SIG-M5 treated with dmso at 0.1 percent for 504 hours (cell line): ENCODE data around the gene MIGA2.
"Not testable (repeated sequence)": the region's sequence is repeated elsewhere in the genome, so short reads cannot be mapped to it uniquely, and the experiment has no call there.

Source experiments
- DNase-seq: peaks from one replicate; lab custom pipeline; 2025; ENCODE audit not compliant: unreplicated experiment; lab: John Stamatoyannopoulos, UW

MIGA2 gene

DNA sequence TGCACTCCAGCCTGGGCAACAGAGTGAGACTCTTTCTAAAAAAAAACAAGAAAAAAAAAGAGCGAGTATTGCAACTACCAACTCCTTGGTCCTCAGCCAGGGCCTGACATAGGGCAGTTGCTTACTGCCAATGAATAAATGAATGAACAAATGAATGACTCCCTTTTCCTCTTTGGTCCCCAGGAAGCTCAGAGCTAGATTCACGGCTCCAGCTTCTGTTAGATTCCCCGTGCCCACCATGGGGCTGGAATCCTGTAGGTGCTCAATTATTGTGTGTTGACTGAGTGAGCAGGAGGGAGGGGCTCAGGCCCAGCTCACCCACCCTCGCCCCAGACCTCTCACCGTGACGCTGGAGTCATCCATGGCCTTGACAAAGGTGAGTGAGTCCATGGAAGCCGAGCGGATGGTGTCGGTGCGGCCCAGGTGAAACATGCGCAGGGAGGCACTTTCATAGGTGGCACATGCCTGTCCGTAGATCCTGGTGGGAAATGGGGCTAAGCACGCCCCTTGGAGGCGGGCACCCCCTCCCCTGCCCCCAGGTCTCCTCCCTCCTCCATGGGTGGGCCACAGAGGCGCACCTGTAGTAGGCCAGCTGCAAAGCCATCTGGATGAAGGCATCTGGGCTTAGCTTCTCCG, 61.4 kb downstream of the MIGA2 start:
- no peak for DNase-seq

DNA sequence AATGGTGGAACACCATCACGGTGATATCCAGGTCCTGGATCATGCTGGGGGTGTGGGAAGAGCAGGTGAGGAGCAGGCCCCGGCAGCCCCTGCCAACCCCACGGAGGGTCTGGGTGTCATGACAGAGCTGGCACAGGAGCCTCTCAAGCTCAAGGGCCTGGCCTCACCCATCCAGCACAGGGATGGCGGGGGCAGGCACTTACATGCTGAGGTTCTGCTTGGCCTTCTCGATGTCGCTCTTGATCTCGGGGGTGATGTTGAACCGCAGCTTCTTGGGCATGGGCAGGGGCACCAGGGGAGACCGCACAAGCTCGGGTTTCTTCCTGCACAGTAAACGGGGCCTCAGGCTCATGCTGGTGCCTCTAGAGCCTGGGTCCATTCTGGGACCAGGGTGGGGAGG, 61.9 kb downstream of the MIGA2 start:
- DNase-seq, result no peak

DNA sequence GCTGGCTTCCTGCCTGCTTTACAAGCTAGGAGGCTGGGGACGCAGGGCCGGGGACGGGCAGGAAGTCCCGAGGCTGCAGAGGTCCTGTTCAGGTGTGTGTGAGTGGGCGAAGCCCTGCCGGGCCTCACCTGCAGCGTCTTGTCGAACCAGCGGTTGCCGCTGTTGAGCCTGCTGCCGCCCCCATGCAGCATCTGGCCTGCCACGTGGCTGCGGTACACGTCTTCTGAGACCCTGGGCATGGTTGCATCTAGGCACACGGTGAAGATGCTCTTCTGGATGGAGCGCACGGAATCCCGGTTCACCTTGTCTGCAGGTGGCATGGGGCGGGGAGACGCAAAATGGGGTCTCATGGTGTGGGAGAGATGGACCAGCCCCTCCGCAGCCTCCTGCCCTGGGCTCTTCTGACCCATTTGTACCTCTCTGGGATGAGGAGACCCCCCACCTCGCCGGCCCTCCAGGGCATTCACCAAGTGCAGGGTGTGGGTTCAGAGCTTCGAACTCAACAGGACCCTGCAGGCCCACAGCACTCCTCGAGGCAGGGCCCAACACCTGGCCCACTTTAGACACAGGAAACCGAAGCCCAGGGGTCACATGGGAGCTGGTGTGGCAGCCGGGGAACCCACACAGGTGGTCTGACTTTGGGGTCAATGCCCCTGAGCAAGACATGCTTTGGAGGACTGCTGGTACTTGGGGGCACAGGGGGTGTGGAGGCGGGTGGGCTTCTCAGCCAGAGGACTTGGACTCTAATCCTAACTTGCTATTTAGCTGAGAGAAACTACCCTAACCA, 64.2 kb downstream of the MIGA2 start:
- no peak for DNase-seq

DNA sequence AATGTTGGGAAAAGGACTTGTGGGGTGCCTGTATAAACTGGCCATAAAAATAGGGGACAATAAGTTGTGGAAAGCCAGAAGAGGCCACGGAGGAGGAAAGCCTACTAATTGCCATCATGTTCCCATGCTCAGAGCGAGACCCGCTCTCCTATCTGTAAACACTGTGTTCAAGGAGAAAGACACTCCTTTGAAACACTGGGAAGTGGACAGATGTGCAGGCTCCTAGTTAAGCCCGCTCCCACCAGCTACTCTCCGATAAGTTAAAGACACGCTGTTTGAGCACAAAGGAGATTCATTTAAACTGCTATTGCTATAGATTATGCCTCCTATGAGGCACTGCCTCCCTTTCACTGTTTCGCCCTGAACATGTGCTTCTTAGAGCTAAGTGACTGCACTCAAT, 64.9 kb downstream of the MIGA2 start:
- DNase-seq, result no peak

DNA sequence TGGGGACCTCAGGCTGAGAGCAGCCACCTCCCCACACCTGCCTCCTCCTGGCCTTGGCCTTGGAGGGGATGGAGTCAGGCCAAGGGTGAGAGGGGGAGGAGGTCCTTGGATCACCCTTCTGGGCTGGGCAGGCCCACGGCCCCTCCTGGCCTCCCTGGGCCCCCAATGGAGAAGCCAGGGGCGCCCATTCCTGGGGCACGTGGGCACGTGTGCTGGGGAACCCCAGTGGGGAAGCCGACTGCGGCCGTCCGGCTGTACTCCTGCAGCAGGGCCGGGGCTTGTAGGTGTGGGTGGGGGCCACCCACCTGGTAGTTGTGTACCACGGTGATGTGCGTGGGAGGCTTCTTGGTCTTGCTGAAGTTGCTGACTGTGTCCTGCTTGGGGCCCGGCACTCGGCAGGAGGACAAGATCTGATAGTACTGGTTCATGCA, 65.7 kb downstream of the MIGA2 start:
- no peak for DNase-seq

DNA sequence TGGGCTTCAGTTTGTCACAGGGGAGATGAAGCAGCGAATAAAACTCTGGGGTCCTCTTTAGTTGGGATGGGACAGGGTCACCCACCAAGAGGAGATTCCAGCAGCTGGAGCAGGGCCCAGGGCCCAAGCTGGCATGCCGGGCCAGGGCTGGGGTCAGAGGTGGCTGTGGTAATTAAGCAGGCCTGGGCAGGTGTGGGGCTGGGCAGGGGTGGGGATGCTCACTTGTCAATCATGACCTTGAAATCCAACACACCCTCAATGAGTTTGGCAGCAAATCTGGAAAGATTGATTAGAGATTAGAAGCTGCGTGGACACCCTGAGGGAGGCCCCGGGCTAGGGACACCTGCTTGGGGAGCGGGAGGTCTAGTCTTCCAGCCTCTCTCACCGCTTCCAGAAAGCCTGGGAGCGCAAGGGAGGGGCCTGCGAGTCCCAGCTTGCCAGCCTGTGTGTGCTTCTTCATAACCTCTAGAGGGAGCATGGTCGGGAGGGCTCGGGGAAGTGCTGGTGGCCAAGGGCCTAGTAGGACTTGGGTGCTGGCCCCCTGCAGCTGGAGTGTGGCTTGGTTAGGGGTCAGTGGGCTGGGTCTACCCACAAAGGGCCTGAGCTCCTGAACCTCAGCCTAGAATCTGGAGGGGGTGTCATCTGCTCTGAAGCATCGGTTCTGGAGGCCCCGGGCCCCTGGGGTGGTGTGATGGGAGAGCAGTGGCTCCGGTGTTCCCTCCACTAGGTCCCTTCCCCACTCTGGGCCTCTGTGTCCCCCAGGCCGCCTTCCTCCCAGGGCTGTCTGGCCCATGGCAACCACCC, 66.6 kb downstream of the MIGA2 start:
- peak; percentile 65 for DNase-seq

DNA sequence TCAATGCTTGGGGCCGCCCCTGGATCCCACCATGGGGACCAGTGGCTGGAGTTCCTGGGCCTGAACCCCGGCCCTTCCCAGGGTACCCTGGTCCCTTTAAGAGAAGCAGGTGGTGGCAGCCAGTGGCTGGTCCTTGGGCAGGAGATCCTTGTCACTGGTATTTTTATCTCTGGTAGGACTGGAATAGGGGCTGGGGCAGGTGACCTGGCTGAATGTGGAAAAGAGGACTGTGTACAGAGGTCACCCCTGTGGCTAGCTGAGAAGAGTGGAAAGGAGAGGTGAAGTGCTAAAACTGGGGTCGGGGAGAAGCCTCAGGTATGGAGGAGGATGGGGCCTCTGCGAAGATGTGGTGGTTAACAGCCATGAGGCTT, 67.2 kb downstream of the MIGA2 start:
- no peak for DNase-seq

DNA sequence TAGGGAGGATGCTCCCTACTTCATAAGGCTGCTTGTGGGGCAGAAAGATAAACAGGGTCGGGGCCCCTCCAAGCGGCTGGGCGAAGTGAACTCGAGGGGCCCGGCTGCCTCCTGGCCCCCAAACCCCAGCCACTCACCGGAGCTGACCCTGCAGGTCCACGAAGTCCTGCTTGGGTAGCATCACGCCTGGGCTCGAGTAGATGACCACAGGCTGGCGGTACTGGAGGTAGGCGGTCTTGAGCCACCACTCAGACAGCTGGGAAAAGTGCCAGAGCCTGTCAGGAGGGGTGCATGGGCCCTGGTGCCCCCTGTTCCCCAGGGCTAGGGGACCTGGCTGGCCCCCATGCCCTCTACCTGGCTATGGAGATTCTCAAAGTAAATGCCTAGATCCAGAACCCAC, 67.6 kb downstream of the MIGA2 start:
- DNase-seq, result no peak

DNA sequence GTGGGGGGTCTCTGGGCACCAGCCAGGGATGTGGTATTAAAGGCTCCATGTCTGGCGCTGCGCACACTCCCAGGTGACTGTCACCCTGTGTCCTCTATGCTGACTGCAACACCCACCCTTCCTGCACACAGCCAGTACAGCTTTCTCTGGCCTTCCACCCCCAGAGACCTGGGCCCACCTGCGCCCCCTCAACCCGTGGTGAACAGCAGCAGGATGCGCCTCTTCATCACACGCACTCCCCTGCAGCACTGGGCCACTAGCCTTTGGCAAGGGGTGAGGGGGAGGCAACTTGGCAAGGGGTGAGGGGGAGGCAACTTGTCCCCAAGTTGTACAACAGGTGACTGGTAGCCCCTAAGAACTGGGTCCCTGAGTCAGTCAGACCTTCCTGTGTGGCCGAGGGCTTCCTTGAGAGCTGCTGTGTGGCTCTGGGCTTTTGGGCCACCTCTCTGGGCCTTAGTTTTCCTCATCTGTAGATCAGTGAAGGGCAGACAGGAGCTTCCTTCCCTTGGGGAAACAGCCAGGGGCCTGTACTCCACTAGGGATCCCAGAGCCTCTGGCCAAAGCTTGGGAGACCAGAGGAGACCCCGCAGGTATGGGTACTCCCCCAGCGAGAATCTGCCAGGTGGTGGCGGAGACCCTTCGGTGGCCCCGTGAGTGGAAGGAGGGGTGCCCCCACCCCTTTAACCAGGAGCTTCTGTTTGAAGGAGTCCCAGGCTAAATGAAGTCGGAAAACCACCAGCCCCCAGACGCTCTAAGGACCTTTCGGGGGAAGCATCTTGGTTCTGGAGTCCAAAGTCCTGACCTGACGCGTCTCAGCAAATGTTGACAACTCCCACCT, 69.7 kb downstream of the MIGA2 start:
- DNase-seq, result no peak

DNA sequence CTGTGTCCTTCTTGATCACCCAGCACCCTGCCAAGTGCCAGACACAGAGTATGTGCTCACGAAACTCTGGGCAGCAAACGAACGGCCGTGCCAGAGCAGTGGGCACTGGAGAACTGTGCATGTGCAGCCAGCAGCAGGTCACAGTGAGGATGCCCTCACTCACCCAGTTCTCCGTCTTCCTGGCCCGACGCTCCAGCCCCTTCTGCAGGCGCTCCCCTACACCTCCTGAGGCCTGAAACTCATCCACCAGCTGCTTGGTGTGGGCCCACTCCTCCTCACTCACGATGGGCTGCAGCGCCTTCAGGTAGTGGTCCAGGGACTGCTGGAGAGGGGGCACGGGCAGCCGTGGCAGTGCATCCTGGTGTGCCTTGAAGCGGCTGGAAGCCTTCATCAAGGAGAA, 71.2 kb downstream of the MIGA2 start:
- DNase-seq, result no peak

DNA sequence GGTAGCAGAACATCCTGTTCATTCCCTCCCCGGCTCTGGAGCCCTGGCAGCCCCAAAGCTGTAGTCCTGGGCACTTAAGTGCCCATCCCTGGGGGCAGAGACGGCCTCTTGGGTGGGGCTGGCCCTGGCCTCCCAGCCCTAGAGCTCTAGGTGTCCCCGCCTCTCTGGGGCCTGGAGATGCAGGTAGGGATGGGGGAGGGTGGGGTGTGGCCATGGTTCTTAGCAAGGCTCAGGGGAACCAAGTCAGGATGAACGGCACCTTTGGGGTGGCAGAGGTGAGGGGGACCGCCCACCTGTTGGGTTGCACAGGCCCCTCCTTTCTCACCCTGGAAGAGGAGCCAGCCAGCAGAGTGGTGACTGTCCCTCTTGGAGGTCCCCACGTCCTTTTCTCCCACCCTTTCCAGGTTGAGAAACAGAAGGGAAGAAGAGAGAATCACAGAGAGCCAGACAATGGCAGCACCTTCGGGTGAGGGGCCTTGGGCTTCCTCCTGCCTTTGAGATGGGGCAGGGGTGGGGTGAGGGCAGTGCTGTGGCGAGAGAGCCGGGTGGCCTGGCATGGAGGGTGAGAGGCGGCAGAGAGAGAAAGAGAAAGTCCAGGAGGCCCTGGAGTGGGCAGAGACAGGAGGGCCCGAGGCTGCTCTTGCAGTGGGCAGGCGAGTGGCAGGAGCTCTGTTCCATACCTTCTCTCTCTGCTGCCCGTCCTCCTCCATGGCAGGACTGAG, 71.8 kb downstream of the MIGA2 start:
- DNase-seq, result no peak

DNA sequence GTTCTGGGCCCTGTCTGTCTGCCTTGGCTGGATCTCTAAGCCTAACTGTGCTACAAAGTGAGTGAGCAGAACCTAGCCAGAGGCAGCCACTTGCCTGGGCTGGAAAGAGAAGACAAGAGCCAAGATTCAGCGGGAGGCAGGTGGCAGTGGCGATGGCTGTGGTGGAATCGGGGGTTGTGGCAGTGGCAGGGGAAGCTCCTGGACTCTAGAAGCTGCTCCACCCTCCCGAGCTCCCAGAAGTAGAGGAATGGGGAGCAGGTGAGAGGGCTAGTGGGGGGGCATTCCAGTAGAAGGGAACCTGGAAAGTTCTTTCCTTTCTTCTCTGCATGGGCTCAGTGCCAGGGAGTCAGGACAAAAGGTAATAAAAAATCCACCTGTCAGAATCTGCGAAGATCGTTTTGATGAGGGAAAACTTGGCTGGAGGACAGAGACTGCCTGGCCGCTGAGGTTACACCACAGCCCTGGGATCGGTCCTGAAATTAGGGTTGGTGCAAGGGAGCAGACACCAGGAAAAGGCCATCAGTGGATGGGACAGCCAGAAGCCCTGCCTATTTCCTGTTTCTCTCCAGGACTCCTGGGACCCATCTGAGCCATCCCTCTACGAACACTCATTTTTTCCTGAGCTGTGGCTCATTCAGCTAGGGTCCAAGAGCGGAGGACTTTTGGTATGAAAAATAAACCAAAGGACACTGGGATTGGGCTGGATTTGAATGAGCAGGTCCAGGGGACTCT, 72.5 kb downstream of the MIGA2 start:
- DNase-seq, result no peak

DNA sequence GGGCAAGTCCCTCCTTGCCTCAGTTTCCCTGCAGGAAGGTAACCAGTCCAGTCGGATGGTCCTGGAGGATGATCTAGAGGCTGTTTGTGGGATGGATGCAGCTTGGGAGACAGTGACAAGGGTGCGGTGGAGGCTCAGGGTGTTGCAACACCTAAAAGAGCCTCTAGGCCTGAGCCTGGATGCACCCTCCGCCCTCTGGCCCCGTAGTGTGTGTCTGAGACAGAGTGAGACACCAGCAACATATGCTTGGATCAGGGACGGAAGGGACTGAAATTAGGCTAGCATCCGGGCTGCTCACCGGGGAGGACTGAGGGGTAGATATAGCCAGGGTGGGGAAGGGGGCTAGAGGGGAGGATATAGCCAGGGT, 73.1 kb downstream of the MIGA2 start:
- DNase-seq, result peak; percentile 71

DNA sequence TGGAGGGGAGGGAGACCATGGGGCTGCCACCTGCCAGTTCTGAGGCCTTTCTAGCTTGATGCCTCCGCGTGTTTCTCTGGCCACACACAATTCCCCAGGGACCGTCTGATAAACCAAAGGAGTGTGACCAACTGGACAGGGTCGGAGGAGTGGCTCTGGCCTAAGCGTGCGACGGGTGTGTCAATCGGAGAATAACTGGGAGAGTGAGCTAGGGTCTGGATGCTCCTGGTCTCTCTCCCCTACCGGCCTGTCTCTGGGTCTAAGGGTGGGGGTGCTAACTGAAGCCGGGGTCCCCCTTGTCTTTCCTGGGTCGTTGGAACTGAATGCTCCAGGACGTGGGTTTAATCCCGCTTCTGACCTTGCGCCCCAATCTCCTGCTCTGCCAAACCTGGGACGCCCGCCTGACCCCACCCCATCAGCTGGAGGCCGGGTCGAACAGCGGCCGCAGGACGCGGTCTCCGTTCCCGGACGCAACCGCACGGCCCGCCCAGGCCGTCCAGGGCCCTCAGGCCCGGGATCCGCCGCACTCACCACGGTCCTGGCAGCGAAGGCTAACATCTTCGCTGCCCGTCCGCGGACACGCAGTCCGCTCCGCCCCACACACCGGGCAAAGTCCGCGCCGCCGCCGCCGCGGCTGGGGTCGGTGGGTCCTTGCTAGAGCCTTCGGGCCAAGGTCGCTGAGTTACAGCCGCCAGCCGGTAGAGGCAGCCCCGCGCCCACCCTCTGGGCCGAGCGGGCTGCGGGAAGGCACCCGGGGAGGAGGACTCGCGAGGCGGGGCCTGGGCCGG, 73.7 kb downstream of the MIGA2 start:
- DNase-seq, result no peak

DNA sequence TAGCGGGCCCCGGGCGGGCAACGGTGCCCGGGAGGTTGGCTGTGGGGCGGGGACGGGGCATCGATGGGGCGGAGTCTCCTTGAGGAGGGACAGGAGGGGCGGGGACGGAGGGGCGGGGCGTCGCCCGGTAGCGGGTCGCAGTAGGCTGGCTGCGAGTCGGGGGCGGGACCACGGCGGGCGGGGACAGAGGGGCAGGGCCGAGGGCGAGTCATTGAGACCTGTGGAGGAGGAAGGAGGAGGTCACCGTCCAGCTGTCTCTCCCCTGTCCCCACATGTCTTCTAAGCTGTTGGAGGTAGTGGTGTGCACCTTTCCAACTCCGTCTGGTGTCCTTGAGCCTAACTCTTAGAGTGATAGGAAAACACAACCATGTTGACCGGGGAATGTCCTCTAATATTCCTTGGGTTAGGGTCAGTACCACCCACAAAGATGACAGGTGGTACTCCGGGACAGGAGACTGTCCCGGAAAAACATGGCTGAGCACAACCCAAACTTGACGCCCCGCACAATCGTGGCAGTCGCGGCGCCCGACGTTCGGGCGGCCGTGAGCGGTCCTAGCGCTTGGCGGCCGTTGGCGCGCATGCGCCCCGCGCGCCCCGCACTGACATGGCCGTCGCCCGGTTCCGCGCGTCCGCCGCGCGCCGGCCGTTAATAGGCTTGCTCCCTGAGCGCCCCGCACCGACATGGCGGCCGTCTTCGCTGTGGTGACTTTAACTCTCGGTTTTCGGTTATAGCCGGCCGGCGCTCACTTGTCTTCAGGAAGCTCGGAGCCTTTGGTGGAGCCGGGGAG, 74.5 kb downstream of the MIGA2 start, which contains the start of the genes CRAT and PTPA:
CRAT (minus strand) TSS at position 54 of the 788 bp plus-strand sequence. CDS start 284 bp downstream, outside the sequence.
PTPA (plus strand) TSS at position 676 of the 788 bp plus-strand sequence. CDS start 186 bp downstream, outside the sequence.
- DNase-seq, result peak; percentile 78

DNA sequence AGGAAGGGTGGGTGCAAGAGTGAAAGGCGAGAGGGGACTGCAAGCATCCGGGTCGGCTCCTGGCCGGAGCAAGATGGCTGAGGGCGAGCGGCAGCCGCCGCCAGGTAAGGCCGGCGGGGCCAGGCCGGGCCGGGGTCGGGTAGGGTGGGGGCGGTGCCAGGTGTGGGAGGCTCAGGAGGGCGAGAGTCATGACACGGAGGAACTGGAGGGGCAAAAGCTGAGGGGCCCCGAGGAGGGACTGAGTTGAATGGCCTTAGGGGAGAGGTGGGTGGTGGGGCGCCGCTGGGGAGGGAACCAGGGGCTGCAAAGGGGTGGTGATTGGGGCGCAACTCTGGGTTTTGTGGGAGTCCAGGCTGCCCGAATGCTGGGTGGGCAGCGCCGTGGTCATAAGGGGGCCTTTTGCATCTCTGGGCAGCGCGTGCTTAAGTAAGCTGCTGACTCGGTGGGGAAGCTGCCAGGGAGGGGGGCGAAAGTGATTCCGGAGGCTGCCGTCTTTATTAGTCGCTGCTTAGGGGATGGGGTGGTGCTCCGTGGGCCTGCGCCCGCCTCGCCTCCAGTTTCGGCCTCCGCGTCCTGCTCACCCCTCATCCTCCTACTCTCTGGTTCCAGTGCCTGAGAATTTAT, 75.2 kb downstream of the MIGA2 start:
- DNase-seq, result peak; percentile 20

DNA sequence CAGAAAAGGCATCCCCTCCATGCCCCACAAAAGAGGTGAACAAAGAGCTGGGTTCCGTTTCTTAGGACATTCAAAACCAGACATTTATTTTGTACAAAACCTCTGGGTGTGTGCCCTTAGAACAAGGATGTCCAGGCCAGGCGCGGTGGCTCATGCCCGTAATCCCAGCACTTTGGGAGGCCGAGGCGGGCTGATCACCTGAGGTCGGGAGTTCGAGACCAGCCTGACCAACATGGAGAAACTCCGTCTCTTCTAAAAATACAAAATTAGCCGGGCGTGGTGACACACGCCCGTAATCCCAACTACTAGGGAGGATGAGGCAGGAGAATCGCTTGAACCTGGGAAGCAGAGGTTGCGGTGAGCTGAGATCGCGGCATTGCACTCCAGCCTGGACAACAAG, 76.1 kb downstream of the MIGA2 start:
- not testable (repeated sequence) for DNase-seq
